Measurements from ENCODE around the gene CAPNS2.

The CAPNS2 gene

DNA sequence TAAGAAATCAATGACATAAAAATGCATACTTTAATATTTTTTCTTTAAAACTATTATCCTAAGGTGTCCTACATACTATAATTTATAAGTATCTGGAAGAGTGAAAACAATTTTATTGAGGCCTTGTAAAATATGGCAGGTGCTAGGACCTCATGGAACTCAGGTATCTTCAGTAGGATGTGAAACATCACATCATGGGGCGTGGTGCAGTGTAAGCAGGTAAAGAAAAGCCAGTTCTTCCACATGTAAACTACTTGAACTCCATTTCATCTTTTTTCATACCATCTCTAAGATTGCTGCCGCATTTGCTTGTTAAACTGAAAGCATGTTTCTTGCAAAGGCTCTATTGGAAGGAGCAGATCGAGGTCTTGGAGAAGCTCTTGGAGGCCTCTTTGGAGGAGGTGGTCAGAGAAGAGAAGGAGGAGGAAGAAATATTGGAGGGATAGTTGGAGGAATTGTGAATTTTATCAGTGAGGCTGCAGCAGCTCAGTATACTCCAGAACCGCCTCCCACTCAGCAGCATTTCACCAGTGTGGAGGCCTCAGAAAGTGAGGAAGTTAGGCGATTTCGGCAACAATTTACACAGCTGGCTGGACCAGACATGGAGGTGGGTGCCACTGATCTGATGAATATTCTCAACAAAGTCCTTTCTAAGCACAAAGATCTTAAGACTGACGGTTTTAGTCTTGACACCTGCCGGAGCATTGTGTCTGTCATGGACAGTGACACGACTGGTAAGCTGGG lies at the start of gene CAPNS2:
Gene CAPNS2, plus strand, starts transcription at position 253 of the 744 bp plus-strand sequence. Its CDS starts 73 bp downstream, at position 326.
- FAIRE-seq (no peak), DNase-seq (ENCODE audit: insufficient read length, low spot score) (no peak)

DNA sequence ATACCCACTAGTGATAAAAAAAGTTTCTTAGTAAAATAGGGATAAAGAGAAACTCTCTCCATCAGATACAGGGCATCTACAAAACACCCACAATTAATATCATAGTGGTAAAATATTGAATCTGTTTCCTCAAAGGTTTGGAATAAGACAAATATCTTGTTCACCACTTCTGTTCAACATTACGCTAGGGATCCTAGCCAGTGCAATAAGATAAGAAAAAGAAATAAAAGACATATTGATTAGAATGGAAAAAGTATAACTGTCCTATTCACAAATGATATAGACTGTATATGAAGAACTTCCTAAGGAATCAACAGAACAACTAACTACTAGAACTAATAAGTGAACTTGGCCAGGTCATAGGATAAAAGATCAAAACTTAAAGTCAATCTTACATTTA lies 44.7 kb upstream of the CAPNS2 start:
- FAIRE-seq (no peak), DNase-seq (ENCODE audit: insufficient read length, low spot score) (no peak)

DNA sequence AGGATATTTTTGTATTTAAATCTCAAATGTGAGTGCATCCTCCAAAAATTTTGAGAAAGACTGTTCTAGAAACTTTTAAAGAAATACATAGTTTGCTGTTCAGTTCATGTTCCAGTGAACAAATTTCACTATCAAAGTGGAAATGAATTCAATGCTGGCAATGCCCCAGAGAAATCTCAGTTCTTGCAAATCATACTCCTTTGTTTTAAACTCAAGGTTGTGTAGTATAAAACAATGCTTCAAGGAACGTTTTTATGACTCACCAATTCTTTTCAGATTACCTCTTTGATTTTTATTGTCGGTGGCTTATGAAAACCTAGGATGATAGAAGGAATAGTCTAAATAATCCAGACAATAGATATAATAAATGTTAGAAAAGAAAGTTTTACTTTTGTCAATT lies 40.0 kb upstream of the CAPNS2 start:
- DNase-seq (ENCODE audit: insufficient read length, low spot score): no peak
- no peak for FAIRE-seq

DNA sequence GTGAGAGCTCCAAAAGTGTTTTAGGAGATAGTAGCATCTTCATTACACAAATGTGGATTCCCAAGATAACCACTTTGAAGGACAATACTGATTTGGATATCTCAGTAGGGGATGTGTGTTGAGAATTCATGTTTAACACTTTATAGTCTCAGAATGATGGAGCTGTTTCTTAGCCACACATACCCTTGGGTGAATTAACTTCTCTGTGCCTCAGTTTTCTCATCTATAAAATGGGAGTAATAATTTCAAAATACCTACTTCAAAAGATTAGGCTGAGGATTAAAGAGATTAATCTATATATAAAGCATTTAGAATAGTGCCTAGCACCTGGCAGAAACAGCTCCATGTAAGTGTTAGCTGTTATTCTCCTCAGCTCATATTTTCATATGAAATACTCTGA lies 38.6 kb upstream of the CAPNS2 start:
- DNase-seq (ENCODE audit: insufficient read length, low spot score) (no peak), FAIRE-seq (no peak)

DNA sequence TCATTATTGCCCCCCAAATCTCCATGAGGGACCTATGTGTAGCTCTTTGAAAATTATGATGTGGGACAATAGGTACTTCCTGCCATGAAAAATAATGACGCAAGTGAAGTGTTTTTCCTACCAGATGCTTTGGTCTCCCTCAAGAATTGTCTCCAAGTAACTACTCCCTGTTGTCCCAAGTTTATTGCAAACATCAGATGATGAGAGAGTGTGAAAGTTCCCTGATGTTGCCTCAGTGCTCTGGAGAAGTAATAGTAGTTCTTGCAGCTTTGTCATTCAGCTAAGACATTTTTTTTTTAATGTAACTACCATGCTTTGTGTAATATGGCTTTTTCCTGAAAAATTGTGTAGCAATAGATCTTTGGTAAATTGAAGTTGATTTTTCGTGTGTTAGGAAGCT lies 37.5 kb upstream of the CAPNS2 start:
- FAIRE-seq (no peak), DNase-seq (ENCODE audit: insufficient read length, low spot score) (no peak)

DNA sequence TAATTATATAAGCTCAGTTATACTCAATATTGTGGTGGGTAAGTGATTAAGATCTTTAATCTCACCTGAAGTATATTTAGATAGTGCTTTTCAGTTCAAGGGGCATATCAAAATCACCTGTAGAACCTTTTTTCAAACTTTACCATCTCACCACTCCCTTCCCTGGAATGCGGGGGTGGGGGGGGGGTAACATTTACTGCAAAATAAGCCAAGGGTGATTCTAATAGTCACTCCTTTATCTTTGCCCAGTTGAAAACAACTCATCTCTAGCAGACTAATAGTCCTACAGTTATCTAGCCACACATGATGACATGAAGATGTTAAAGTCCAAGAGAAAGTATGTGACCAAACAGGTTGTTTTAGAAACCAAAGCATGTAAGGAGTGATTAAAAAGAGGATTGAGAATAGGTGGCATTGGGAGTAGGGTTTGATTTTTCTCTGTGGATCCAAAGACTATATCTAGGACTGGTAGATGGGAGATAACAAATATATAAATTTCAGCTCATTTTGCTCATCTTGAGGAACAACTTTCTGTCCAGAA lies 36.1 kb upstream of the CAPNS2 start:
- no peak for DNase-seq (ENCODE audit: insufficient read length, low spot score)
- FAIRE-seq: no peak

DNA sequence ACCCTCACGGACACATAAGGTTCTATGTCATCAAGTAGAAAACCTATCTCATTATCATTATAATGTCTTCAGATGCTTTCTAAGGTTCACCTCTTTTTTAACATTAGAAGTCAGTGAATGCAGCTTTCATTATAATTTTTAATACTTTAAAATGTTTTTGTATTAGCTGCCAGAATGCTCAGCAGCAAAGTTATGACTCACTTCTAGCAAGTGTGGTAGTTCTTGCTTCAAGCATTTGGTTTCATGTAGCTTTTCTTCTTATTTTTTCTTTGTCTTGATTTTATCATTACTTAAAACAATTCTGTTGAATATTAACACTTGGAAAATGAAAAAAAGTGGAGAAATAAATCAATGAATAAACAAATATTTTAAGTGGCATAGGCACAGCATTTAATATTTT lies 34.3 kb upstream of the CAPNS2 start:
- FAIRE-seq (no peak), DNase-seq (ENCODE audit: insufficient read length, low spot score) (no peak)

DNA sequence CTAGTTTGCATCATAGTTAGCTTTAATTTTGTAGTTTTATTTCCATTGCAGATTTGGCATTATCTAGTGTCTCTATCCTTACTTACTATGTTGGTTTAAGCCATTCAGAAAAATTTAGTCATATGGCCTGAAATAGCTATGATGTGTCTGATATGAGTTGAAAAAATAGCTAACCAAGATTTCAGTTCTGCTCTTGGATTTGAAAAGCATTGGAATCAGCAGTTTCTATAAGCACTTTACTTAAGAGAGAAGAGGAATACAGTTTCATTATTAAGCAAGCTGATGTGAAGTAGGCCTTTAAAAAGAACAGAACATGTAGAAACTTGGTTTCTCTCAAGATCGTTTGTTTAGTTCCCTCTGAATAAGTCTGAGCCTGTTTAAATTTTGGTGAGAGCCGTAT lies 31.7 kb upstream of the CAPNS2 start:
- FAIRE-seq: no peak
- no peak for DNase-seq (ENCODE audit: insufficient read length, low spot score)

DNA sequence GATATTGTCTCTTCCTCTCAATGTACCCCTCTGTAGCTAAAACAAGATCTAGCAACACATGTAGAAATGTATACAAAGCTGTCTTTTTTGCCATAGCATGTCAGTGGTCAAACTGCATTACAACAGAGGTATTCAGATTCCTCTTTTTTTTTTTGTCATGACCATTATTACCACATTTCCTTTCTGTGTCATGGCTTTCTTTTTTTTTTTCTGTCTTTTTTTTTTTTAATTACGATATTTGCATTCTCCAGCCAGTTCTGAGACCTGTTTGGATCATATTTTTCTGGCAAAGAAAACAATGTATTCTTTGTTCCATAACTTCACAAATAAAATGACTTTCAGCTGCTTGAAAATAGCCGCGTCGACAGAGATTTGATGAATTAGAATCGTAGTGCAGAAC lies 27.4 kb upstream of the CAPNS2 start:
- FAIRE-seq (no peak), DNase-seq (ENCODE audit: insufficient read length, low spot score) (no peak)

DNA sequence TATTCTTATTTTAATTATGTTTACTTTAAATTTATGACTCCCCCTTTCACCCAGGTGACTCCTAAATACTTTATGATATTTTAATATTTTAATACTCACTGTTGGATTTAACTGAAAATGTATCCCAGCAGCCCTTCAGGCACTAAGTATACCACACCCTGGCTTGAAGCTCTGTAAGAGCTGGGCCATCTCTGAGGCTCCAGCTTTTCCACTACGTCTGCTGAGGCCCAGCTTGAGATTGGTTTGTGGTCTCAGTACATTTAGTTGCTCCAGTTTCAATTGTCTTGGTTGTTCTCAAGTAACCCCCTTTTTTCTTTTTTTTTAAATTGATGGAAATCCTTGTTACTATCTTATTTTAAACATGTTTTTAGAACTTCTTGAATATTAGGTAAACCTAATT lies 27.0 kb upstream of the CAPNS2 start:
- no peak for FAIRE-seq
- no peak for DNase-seq (ENCODE audit: insufficient read length, low spot score)

DNA sequence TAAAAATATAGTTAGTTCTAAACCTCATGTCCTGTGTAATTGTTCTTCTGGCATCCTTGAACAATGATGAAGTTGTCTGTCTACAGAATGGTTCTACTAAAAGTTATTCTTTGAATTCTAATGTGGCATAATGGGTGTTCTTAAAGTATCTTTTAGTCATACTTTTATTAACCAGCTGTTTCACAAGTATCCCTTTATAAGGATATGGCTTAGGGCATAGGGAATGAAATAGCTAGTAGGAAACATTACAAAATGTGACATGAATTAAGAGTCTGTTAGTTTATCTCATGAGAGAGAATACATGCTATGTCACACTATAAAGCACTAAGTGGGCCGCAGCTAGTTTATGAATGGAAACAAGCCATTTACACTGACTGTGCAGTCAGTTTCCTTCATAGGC lies 26.3 kb upstream of the CAPNS2 start:
- FAIRE-seq: no peak
- DNase-seq (ENCODE audit: insufficient read length, low spot score): no peak

DNA sequence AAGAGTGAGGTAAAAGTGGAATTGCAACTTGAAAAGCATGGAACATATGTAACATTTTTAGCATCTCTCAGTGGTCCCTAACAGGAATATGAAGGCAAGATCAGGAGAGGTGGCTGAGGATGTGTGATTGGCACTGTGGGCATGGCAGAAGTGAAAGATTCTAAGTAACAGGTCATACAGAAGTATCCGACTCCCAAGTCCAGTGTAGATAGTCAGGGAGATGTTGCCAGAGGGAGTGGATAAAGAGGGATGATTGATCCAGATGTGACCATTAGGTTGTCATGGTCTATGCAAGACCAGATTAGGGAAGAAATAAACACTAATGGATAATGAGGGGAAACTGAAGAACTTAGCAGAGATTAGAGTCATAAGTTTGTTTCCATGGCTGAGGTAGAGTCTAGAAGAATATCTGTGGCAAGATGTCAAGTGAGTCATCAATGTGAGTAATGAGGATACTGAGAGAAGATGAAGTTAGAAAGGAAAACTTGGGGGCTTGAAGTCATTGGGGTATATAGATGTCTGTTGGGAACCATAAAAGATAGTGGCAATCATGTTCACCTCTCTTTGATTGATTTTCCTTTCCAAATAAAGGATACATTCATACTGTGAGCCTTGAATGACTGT lies 23.9 kb upstream of the CAPNS2 start:
- DNase-seq (ENCODE audit: insufficient read length, low spot score) (no peak), FAIRE-seq (no peak)

DNA sequence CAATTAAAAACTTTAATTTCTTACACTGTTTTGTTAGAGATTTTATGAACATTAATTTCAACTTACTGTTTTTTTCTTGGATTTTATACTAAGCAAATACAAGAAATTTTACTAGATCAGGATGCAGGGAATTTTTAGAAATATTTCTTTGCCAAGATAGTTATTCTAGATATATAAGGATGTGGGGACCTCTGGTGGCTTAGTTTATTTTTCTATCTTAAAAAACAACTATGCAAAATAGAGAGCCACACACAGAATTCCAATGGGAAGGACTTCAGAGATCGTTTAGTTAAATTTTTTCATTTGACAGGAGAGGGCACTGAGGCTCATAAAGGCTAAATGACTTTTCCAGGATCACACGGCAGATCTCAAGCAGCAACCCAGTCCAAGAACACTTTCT lies 23.0 kb upstream of the CAPNS2 start:
- FAIRE-seq (no peak), DNase-seq (ENCODE audit: insufficient read length, low spot score) (no peak)

DNA sequence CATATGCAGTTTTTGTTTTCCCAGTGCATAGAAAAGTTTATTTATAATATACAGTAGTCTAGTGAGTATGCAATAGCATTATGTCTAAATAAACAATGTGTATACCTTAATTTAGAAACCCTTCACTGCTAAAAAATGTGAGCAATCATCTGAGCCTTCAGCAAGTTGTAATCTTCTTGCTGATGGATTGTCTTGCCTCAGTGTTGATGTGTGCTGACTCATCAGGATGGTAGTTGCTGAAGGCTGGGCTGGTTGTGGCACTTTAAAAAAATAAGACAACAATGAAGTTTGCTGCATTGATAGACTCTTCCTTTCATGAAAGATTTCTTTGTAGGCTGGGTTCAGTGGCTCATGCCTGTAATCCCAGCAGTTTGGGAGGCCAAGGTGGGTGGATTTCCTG lies 13.9 kb upstream of the CAPNS2 start:
- FAIRE-seq (no peak), DNase-seq (ENCODE audit: insufficient read length, low spot score) (no peak)

DNA sequence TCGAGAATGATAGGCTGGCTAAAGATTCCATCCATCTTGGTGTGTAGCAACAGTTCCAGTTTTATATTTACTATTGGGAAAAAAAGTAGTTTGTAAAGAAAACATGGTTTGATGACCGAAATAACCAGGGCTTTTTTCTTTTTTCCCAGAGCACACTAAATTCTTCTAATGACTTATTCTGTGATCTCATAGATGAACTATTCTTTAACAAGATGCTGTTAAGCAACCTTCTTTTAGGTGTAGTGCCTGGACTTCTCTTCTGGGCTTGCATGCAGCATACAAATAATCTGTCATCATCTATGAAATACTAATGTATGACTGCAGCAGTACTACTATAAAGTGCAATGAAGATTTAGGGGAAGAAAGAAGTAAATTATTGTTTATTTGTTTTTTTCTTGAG lies 11.0 kb upstream of the CAPNS2 start:
- no peak for DNase-seq (ENCODE audit: insufficient read length, low spot score)
- no peak for FAIRE-seq

DNA sequence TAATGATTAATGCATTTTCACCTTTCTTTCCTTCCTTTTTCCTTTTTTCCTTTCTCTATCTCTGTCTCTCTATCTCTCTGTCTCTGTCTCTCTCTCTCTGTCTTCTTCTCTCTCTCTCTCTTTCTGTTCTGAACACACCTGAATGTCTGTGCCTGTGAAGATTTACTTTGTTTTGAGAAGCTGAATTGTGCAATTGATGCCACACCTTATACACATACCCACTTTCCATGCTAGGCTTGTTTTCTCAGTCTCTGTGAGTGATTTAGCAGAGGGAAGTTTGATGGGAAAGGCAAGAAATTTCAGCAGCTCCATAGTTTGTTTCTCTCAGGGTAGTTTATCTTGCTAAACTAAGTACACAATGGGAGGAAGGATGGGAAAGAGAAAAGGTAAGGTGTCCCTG lies 9.3 kb upstream of the CAPNS2 start:
- no peak for FAIRE-seq
- DNase-seq (ENCODE audit: insufficient read length, low spot score): no peak

DNA sequence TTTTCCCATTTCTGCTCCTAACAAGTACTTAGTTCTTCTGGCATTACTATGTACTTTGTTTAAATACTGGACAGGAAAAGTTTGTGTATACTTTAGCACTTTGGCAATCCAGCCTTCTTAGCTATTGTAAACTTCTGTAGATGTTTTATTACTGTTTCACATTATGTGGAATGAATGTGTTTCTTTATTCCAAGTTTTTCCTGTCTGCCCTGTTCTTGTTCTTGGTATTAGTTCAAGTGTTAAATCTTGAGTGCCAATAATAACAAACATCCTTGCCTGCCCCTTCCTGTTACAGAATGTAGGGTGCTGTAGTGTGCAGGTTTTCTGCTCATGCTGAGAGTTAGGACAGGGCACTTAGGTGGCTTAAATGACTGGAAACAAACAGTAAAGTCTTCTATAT lies 7.3 kb upstream of the CAPNS2 start:
- no peak for DNase-seq (ENCODE audit: insufficient read length, low spot score)
- no peak for FAIRE-seq

DNA sequence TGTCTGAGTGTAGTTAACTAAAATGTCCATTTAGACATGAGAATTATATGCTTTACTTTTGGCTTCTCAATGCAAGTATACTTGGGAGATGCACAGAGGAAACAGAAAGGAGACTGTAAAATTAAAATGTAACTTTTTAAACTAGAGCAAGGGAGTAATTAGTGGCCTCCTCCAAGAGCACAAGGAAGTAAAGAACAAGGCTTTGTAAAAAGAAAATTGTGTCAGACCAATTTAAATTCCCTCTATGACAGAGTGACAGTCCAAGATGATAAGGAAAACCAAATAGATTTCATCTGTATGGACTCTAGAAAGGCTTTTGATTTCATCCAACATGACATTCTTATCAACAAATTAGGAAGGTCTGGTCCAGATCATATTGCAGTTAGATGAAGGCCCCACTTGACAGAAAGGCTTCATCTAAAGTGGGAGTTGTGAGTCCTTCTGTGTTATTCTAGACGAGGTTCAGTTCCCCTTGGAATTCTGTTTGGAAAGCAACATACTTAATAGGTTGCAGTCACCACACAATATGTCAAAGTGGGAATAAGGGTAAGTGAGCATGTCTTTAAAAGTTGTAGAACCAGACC lies 6.5 kb upstream of the CAPNS2 start:
- DNase-seq (ENCODE audit: insufficient read length, low spot score): no peak
- FAIRE-seq: no peak

DNA sequence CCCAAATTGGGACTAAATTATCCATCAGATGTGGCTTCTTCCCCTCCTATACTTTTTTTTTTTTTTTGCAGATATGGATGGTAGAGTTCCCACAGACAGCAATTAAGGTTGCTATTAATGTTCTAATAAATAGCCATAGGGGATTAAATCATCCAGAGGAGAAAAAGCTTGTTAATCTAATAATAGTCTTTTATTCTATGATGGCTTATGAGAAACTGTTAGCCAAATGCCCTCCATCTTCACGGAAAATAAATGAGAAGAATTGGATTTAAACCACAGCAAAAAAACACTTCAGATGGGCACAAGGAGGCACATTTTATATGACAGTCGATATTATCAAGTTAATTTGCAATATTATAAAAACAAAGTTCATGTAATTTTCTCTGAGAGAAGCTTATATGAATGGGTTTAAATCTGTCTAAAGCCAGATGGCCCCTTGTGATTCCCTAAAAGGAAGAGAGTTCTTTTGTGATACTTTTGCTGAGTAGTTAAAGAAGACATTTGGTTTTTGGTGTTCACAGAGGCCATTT lies 5.1 kb upstream of the CAPNS2 start:
- DNase-seq (ENCODE audit: insufficient read length, low spot score) (no peak), FAIRE-seq (no peak)

DNA sequence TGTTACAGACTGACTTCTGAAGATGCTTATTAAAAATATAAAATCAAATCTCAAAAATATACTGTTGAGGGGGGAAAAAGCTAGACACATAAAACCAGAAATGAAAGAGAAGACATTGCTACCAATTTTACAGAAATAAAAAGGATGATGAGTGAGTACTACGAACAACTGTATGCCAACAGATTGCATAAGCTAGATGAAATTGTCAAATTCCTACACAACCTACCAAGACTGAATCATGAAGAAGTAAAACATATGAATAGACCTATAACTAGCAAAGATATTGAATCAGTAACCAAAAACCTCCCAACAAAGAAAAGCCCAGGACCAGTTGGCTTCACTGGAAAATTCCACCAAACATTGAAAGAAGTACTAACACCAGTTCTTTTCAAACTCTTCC lies 3.5 kb upstream of the CAPNS2 start:
- FAIRE-seq (no peak), DNase-seq (ENCODE audit: insufficient read length, low spot score) (no peak)

DNA sequence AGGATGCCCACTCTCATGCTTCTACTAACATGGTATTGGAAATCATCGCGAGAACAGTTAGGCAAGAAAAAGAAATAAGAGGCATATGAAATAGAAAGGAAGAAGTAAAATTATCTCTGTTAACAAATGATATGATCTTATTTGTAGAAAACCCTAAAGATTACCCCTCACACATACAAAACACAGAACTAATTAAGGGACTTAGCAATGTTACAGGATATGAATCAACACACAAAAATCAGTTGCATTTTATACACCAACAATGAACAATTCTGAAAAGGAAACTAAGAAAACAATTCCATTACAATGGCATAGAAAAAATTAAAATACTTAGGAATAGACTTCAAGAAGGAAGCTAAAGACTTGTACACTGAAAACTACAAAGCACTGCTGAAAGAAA lies 2.7 kb upstream of the CAPNS2 start:
- no peak for FAIRE-seq

DNA sequence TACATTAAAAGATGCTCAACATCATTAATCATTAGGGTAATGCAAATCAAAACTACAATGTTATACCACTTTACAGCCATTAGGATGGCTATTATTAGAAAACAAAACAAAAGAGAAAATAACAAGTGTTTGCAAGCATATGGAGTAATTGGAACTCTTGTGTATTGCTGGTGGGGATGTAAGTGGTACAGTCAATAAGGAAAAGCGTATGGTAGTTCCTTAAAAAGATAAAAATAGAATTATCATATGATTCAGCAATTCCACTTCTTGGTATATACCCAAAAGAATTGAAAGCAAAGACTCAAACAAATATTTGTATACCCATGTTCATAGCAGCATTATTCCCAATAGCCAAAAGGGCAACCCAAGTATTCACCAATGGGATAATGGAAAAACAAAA lies 1.4 kb upstream of the CAPNS2 start:
- no peak for DNase-seq (ENCODE audit: insufficient read length, low spot score)
- no peak for FAIRE-seq

More for the DNA sequence above, 2.7 kb upstream of the CAPNS2 start:
- no peak for DNase-seq (ENCODE audit: insufficient read length, low spot score)

All from GM19239 (cell line).